ENCODE data around the gene GRP. TPM values are rescaled to one million over a fixed set of nuclear protein-coding genes. Genes with fewer than 3 reads are reported as not detected.

GRP gene
- polyA plus RNA-seq, 2 of the 4 experiments (the other 2 are of a cell fraction) = not detected

DNA sequence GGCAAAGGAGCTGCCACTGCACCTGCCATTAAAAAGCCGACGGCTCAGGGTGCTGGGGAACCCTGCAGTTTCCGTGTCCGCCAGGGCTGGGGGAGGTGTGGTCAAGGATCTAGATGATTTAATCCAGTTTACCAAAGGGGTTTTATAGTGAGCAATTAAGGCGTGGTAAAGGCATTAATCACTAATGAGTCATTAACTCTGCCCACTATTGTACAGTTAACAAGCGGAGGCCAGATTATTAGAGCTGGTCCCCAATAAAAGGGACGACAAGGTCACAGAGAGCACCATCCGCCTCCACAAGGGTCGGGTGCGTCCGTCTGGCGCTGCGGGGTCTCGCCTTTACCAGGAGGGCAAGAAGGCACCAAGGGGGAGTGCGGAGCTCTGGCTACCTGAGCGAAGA is 43.7 kb downstream of the GRP start:
- Histone ChIP-seq H3K9me3 (no peaks in the 10 kb centered on the region), H3K27ac (no peak overlapping the region), H3K4me2 (no peak overlapping the region), H3K4me1 (no peaks in the 10 kb centered on the region), H3K4me3 (no peak overlapping the region)
- POLR2A ChIA-PET = no interaction called here
- 35% methylated on average over 16 of the region's 16 CpGs for WGBS (ENCODE audit: missing lambda C conversion rate)
- CTCF ChIA-PET = interaction anchor here (0.9 to 2.1 kb wide), 4 partner anchors 14 to 45 kb away, joined by 3 to 9 read pairs (median 4); no protein-coding TSS in a partner anchor
- DNase-seq (ENCODE audit: low read depth in 1 of 2, low spot score in 1 of 2) (no peak), FAIRE-seq (no peak), ATAC-seq (no peak)
- TF ChIP-seq MAZ (IDR thresholded peaks at IDR 0.05; ENCODE audit: borderline replicate concordance, low read depth, low read length) (no peak), NPAS2 (CRISPR knock-in tag; IDR thresholded peaks at IDR 0.05; ENCODE audit: borderline replicate concordance) (no peak)

DNA sequence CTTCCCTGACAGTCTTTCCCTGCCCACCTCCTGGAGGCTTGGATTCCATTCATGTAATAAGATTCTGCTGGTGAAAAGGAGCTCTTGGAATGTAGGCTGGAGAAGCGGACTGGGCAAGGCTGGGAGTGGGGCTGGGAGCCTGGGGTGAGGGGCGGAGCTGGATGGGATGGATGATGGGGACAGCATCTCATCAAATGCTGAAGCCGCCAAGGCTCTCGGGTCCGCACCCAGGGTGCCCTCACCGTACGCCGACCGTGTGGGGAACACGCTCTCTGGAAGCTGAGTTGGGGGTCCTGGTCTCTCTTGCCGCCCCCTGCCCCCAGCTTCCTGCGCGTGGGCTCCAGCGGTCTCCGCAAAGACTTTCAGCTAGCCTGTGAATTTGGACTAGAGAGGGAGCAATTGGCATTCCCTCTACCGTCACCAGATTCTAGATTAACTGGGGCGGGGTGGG is 44.2 kb downstream of the GRP start:
- ATAC-seq = no peak

DNA sequence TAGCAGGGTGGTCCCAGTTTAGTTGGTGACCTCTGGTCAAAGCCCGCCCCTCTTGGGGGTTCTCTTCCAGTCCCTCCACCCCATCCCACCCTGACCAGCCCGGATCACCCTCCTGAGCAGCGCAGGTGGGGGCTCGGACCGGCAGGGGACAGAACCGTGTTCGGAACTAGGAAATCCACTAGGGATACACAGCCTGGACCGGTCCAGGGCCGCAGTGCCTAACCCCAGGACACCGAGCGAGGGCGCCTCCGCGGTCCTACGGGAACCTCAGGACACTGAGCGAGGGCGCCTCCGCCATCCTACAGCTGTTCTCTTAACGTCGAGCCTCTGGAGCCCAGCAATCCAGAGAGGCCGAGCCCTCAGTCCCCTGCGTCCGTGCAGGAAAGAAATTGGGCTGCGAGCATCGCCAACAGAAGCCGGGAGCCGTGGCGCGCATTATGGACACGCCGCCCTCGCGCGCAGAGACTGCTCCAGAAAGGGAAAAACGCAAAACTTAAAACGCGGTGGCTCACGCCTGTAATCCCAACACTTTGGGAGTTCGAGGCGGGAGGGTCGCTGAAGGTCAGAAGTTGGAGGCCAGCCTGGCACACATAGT is 44.8 kb downstream of the GRP start:
- FAIRE-seq = no peak
- WGBS (ENCODE audit: missing lambda C conversion rate) = 63% methylated on average over 19 of the region's 41 CpGs
- peak overlapping the region; percentile 76 for H3K4me2 ChIP-seq
- no peaks in the 10 kb centered on the region for H3K4me1 ChIP-seq
- ChIA-PET CTCF (interaction anchor here (1.7 to 2.1 kb wide), 2 partner anchors 16 to 44 kb away, joined by 4 to 9 read pairs; no protein-coding TSS in a partner anchor), POLR2A (no interaction called here)
- ATAC-seq = no peak
- no peak overlapping the region for H3K27ac ChIP-seq
- DNase-seq (ENCODE audit: low read depth in 1 of 2, low spot score in 1 of 2) = no peak
- no peaks in the 10 kb centered on the region for H3K9me3 ChIP-seq
- peak overlapping the region; percentile 47 for H3K4me3 ChIP-seq
- TF ChIP-seq SREBF2 (IDR thresholded peaks at IDR 0.05) (no peak), RNF2 (IDR thresholded peaks at IDR 0.05; ENCODE audit: borderline replicate concordance, low read depth) (no peak), CBX2 (IDR thresholded peaks at IDR 0.05; ENCODE audit: borderline replicate concordance, low read depth) (no peak), TFCP2L1 (CRISPR knock-in tag; IDR thresholded peaks at IDR 0.05) (no peak), PHF8 (IDR thresholded peaks at IDR 0.05; ENCODE audit: borderline replicate concordance, low read depth) (no peak), RCOR1 (IDR thresholded peaks at IDR 0.05; ENCODE audit: low read depth, low read length) (no peak), NR3C1 (IDR thresholded peaks at IDR 0.05) (no peak), CEBPB (IDR thresholded peaks at IDR 0.05) (no peak), BHLHE40 (IDR thresholded peaks at IDR 0.05; ENCODE audit: low read depth, low read length) (no peak)
- TF ChIP-seq, protein P1, sequence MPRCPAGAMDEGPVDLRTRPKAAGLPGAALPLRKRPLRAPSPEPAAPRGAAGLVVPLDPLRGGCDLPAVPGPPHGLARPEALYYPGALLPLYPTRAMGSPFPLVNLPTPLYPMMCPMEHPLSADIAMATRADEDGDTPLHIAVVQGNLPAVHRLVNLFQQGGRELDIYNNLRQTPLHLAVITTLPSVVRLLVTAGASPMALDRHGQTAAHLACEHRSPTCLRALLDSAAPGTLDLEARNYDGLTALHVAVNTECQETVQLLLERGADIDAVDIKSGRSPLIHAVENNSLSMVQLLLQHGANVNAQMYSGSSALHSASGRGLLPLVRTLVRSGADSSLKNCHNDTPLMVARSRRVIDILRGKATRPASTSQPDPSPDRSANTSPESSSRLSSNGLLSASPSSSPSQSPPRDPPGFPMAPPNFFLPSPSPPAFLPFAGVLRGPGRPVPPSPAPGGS (IDR thresholded peaks at IDR 0.05) = no peak
- TF ChIP-seq, protein P2, sequence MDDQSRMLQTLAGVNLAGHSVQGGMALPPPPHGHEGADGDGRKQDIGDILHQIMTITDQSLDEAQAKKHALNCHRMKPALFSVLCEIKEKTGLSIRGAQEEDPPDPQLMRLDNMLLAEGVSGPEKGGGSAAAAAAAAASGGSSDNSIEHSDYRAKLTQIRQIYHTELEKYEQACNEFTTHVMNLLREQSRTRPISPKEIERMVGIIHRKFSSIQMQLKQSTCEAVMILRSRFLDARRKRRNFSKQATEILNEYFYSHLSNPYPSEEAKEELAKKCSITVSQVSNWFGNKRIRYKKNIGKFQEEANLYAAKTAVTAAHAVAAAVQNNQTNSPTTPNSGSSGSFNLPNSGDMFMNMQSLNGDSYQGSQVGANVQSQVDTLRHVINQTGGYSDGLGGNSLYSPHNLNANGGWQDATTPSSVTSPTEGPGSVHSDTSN (IDR thresholded peaks at IDR 0.05) = no peak
- TF ChIP-seq, protein P3, sequence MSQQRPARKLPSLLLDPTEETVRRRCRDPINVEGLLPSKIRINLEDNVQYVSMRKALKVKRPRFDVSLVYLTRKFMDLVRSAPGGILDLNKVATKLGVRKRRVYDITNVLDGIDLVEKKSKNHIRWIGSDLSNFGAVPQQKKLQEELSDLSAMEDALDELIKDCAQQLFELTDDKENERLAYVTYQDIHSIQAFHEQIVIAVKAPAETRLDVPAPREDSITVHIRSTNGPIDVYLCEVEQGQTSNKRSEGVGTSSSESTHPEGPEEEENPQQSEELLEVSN (IDR thresholded peaks at IDR 0.05; ENCODE audit: borderline replicate concordance, low read depth) = no peak
- TF ChIP-seq, protein P4, sequence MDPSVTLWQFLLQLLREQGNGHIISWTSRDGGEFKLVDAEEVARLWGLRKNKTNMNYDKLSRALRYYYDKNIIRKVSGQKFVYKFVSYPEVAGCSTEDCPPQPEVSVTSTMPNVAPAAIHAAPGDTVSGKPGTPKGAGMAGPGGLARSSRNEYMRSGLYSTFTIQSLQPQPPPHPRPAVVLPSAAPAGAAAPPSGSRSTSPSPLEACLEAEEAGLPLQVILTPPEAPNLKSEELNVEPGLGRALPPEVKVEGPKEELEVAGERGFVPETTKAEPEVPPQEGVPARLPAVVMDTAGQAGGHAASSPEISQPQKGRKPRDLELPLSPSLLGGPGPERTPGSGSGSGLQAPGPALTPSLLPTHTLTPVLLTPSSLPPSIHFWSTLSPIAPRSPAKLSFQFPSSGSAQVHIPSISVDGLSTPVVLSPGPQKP (IDR thresholded peaks at IDR 0.05; ENCODE audit: low read depth, low read length) = no peak

More for the DNA sequence above, 44.2 kb downstream of the GRP start:
- Histone ChIP-seq H3K4me3 (no peak overlapping the region), H3K9me3 (no peaks in the 10 kb centered on the region), H3K4me2 (no peak overlapping the region), H3K4me1 (no peaks in the 10 kb centered on the region), H3K27ac (no peak overlapping the region)
- ChIA-PET CTCF (interaction anchor here (1.7 to 2.1 kb wide), 2 partner anchors 16 to 44 kb away, joined by 4 to 9 read pairs; no protein-coding TSS in a partner anchor), POLR2A (no interaction called here)
- no peak for FAIRE-seq
- 49% methylated on average over 10 of the region's 17 CpGs for WGBS (ENCODE audit: missing lambda C conversion rate)
- DNase-seq (ENCODE audit: low read depth in 1 of 2, low spot score in 1 of 2) = no peak
- no peak for TF ChIP-seq GATA3 (IDR thresholded peaks at IDR 0.05; ENCODE audit: borderline replicate concordance)
- no peak for TF ChIP-seq FOXS1 (CRISPR knock-in tag; IDR thresholded peaks at IDR 0.05)
